ENCODE measurements around the gene KISS1R.
"Not testable (repeated sequence)": the region's sequence is repeated elsewhere in the genome, so short reads cannot be mapped to it uniquely, and the experiment has no call there.

KISS1R gene

DNA sequence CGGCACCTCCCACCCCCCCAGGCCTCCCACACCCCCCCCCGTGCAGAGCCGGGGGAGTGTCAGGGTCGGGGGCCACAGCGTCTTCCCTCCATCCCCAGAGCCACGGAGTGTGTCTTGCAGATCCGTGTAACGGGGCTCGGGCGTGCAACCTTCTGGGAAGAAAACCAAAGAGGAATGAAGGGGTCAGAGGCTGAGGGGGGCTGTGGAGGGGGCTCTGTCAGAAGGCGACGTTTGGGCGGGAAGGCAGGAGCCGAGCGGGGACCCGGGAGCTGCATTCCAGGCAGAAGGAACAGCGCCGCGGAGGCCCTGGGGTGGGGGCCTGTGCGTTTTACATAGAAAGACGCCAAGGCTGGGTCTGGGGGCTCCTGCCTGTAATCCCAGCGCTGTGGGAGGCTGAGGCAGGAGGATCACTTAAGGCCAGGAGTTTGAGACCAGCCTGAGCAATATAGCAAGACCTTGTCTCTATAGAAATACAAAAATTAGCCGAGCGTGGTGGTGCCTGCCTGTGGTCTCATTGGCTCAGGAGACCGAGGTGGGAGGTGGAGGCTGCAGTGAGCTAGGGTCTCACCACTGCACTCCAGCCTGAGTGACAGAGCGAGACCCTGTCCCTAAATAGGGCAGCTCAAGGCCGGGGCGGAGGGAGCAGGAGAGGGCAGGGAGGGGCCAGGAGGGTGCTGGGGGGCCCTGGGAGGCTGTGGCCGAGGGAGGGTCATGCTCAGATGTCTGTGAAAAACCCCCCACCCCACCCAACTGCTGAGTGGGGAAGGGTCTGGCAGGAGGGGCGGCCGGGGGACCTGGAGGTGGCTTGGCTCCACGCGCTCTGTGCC lies 36.5 kb downstream of the KISS1R start:
- DNase-seq (ENCODE audit: low spot score), result no peak

DNA sequence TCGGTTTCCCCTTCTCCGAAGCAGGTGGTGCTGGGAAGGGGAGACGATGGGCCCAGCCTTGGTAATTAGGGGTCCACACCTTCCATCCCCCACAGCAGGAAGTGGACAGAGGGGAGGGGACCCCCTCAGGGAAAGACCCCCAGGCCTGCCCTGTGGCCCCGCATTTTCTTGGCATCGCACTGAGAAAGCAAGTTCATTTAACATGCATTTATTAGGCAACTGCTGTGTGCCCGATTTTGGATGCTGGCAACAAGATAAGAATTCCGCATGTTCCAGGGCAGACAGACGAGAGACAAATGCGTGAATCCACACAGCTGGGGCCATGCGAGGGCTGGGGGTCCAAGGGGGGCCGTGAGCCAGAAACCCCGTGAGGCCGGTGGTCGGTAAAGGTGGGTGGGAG lies 37.1 kb downstream of the KISS1R start:
- no peak for DNase-seq (ENCODE audit: low spot score)

DNA sequence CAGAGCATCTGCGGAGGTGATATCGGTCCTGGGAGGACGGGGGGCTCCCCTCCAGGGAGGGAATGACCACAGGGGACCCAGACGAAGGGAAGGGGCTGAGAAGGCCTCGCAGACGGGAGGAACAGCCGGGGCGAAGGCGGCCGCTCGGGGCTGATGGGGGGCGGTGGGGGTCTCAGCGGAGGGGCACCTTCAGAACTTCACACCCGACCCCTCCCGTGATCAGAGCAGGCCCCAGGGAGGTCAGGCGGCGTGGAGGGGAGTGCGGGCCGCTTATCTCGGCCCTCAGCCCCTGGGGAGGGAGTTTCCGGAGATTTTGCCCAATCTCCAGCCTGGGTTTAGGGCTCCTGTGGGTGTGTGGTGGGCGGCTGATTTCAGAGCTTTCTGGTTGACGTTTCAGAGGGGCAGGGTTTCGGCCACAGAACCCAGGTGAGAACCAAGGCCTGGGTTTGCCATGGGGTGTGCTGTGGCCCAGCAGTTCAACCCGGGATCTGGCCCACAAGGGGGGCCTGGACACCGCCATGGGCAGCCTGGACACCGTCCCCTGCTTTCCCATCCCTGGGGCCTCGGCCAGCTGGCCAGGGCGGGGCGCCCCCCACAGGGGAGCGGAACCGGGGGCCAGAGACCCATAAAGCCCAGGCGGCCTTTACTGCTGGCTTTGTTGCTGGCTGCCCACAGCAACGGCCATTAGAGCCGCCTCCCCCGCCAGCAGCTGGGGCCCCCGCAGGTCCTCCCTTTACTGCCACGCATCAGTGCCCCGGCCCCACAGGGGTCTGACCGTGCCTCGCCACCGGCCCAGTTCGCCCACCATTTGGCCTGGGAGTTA lies 37.8 kb downstream of the KISS1R start:
- DNase-seq (ENCODE audit: low spot score), result no peak

DNA sequence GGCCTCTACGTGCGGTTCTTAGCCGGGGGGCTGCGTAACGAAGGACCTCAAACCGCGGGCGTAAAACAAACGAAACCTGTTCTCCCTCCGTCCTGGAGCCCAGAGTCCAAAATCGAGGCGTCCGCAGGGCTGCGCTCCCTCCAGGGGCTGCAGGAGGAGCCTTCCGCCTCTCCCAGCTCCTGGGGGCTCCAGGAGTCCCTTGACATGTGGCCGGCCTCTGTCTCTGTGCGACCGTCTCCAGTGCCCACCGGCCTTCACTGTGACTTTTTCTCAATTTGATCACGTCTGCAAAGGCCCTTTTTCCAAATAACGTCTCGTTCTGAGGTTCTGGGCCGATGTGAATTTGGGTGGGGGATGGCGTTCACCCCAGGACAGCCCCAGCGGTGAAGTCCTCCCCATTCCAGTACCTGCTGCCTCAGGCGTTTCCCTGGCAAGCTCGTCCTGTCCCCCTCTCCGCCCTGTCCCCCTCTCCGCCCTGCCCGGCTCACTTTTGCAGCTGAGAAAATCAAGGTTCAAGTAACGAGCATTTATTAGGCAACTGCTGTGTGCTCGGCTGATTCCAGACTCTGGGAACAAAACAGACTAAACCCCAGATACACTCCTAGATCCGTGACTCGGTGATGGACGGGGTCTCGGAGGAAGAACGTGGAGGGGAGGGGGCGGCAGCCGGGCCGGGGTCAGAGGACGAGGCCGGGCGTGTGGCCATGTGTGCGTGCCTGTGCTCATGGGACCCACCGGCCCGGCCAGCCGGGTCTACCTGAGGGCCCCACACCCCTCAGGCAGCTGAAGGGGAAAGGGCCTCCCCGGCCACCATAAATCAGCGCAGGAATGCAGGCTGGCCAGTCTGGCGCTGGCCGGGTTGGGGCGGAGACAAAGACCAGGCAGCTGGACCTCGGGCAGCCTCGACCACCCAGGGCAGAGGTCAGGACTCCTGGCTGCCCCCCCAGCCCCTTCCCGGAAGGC lies 39.0 kb downstream of the KISS1R start:
- no peak for DNase-seq (ENCODE audit: low spot score)

DNA sequence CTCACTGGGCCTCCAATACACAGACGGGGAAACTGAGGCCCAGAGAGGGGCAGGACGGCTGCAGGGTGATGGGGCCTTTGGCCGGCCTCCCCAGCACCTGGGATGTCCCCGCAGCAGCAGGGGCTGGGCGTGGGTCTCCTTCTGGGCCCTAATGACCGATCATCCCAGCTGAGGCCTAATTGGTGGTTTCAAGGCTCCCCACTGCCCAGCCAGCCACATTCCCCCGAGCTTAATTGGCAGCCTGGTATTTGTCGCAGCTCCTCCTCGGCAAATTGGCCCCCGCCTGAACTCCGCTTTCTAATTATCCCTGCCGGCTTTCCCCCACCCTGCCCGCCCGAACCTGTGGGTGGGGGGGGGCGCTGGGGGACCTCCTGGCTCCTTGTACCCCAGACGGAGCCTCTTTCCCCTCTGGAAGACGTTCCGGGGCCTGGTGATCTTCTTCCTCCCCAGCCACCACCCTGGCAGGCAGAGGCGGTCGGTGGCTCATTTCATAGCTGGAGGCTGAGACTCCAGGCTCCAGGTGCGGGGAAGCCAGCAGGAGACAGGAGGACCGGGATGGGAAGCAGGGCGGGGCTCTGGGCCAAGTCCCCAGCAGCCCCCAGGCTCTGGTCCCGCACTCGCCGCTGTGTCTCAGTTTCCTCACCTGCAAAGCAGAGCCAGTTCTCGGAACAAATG lies 39.8 kb downstream of the KISS1R start:
- no peak for DNase-seq (ENCODE audit: low spot score)

DNA sequence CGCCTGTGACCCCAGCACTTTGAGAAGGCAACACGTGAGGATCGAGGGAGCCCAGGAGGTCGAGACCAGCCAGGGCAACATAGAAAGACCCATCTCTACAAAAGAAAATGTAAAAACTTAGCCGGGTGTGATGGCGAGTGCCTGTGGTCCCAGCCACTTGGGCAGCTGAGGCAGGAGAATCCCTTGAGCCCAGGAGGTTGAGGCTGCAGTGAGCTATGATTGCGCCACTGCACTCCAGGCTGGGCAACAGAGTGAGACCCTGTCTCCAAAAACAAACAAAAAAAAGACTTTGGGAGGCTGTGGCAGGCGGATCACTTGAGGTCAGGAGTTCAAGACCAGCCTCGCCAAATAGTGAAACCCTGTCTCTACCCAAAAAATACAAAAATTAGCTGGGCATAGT lies 40.4 kb downstream of the KISS1R start:
- DNase-seq (ENCODE audit: low spot score), result not testable (repeated sequence)

DNA sequence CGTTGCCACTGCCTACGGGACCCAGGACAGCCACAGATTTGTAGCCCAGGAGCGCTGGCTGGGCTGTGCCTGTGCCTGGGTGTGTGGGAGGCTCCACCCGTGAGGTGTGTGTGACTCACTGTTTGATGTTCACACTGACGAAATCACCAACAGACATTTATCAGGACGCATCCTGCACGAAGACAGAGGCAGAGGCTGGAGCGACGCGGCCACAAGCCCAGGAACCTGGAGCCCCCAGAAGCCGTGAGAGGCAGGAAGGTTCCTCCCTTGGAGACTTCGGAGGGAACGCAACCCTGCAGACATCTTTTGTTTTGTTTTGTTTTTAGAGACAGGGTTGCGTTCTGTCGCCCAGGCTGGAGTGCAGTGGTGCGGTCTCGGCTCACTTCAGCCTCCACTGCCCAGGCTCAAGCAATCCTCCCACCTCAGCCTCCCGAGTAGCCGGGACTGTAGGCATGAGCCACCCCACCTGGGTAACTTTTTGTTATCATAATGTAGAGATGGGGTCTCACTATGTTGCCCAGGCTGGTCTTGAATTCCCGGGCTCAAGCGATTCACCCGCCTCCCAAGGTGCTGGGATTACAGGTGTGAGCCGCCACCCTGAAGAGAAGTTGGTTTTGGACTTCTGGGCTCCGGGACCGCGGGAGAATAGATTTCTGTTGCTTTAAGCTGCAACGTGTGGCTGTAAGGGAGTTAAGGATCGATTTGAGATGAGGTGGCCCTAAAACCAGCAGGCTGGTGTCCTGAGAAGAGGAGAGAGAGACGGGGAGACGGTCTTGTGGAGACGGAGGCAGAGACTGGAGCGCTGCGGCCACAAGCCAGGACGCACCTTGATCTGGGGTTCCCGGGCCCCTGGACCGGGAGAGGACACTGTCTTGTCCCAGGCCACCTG lies 42.1 kb downstream of the KISS1R start:
- DNase-seq (ENCODE audit: low spot score), result no peak

DNA sequence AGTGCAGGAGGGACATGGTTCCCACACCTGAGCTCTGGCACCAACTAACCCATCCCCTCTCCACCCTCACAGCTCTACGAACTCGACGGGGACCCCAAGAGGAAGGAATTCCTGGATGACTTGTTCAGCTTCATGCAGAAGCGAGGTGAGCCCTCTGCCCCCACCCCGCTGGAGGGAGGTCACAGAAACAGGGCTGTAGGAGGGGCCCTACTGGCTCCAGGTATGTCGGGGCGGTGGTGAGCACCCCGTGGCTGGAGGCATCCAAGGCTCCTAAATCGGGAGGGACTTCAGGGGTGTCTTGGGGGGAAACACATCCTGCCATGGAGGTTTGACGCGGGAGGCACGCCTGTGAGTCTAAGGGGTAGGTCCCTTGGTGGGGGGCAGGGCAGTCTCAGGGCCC lies 42.9 kb downstream of the KISS1R start:
- DNase-seq (ENCODE audit: low spot score), result no peak

DNA sequence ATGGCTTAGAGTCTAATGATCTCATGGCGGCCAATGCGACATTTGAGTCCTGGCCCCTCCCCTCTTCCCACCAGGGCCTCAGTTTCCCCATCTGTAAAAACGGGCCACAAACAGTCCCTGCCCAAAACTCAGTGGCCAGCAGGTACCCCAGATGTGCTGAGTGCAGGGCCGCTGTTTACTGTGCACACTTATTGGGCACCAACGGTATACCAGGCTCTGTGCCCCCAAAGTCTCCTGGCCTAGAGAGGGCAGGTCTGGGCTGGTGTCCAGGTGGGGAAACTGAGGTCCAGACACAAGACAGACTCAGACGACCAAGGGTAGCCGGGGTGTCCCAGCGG lies 43.4 kb downstream of the KISS1R start:
- DNase-seq (ENCODE audit: low spot score), result no peak

DNA sequence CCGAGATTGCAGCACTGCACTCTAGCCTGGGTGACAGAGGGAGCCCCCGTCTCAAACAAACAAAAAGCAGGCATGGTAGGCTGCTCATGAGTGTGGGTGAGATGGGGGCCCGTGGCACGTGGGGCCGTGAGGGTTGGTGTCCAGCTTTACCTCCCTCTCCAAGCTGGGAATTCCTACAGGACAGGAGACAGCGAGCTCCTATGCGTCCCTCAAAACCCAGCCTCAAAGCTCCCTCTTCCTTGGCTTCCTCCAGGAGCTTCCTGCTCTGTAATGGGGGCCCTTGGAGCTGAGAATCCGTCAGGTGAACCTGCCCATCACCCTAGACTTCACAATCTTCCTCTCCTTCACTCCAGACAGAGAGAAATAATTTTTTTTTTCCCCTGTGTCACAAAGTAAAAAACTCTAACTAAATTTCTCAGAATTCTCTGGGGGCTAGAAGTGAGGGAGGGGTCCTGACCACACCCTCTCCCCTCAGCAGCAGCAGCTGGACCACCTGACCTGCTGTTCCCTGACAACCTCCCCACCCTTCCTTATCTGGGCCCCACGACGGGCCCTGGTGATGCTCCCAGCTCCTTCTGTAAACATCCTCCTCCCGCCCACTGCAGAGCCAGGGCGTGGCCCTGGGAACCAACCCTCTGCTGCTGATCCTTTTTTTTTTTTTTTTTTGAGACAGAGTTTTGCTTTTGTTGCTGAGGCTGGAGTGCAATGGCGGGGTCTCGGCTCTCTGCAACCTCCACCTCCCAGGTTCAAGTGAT lies 44.9 kb downstream of the KISS1R start:
- no peak for DNase-seq (ENCODE audit: low spot score)

DNA sequence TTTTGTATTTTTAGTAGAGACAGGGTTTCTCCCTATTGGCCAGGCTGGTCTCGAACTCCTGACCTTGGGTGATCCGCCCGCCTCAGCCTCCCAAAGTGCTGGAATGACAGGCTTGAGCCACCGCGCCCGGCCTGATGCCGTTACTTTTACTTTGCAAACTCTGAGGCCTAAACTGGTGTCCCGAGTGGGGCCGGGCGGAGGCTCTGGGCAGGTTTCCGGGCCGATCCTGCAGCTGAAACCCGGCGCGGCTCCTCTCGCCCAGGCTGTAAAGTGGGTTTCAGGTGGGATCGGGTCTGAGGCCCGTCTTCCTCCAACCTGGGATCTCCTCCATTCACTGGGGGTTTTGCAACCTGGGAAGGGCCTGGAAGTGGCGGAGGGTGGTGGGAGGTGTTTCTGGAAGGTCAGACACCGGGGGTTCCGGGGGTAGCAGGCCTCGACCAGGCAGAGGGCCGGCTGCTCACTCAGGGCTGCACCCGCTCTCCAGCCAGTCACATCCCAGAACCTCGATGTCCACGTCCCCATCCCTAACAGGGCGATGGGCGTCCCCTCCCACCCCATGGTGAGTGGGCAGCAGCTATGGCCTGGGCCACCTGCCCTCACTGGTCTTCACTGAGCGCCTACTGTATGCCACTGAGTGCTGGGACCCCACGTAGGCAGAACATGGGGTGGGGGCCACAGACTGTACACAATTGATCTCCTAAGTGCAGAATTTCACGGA lies 45.7 kb downstream of the KISS1R start:
- no peak for DNase-seq (ENCODE audit: low spot score)

DNA sequence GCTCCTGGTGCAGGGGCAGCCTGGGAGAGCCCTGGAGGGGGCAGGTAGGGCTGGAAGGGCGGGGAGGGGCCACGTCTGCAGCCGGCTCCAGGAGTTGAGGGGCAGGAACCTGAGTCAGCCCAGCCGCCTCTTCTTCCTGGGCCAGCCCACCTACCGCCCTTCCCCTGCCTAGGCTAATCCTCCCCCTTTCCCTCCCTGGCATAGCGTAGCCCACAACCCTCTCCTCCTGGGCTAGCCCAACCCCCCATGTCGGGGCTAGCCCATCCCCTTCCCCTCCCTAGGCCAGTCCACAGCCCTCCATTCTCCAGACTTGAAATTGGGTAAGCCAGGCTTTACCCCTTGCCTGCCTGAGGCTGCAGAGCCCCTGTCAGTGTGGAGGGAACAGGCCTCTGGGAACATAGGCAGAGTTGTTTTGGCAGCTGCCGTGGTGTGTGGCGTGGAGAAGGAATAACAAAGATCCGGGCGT lies 46.4 kb downstream of the KISS1R start:
- no peak for DNase-seq (ENCODE audit: low spot score)

DNA sequence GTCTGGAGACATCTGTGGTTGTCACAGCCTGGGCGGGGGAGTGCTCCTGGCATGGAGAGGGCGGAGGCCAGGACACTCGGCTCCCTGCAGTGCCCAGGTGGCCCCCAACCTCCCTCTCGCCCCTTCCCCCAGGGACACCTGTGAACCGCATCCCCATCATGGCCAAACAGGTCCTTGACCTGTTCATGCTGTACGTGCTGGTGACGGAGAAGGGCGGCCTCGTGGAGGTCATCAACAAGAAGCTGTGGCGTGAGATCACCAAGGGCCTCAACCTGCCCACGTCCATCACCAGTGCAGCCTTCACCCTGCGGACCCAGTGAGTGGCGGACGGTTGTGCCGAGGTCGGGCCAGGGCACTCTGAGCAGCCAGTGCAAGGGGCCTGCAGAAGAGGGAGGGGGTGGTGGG lies 47.0 kb downstream of the KISS1R start:
- DNase-seq (ENCODE audit: low spot score), result no peak

DNA sequence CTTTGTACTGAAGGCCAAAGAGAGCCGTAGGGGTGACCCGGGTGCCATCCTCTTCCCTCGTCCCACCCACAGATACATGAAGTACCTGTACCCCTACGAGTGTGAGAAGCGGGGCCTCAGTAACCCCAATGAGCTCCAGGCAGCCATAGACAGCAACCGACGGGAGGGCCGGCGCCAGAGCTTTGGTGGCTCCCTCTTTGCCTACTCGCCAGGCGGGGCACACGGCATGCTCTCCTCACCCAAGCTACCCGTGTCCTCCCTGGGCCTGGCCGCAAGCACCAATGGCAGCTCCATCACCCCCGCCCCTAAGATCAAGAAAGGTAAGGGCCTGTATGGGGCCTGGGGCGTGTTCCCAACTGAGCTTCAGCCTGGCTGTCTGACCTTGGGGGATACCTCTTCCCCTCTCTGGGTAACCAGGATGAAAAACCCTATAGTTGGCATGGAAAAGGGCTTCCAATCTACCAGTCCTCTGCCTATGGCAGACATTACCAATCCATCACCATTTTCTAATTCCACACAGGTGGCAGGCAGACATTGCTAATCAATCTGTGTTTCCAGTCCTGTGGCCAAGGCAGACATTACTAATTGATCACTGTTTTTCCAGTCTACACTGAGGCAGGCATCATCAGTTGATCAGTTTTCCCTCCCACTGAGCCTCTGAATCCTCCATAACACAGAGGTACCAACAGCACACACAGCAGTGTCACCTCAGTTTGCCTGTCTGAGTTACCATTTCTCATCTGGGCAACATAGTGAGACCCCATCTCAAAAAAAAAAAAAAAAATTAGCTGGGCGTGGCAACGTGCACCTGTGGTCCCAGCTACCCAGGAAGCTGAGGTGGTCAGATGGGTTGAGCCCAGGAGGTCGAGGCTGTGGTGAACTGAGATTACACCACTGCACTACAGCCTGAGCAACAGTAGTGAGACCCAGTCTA lies 47.9 kb downstream of the KISS1R start:
- no peak for DNase-seq (ENCODE audit: low spot score)

DNA sequence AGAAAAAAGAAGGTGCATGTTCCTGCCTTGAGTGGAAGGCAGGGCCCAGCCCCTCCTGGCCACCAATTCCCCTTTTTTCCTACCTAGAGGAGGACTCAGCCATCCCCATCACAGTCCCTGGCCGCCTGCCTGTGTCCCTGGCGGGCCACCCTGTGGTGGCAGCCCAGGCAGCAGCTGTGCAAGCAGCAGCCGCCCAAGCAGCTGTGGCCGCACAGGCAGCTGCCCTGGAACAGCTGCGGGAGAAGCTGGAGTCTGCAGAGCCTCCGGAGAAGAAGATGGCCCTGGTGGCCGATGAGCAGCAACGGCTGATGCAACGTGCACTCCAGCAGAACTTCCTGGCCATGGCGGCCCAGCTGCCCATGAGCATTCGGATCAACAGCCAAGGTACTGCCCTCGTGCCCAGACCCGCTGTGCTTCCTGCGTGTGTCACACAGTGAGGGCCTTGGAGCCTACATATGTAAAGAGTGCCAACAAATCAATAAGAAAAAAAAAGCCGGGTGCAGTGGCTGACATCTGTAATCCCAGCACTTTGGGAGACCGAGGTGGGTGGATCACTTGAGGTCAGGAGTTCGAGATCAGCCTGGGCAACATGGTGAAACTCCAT lies 49.5 kb downstream of the KISS1R start:
- DNase-seq (ENCODE audit: low spot score), result no peak
